MM.1S (cell line): ENCODE data around the gene RAMACL.

Experiments
- DNase-seq: peaks from one replicate; pipeline ENCODE4 v3.0.0-alpha.2; 2015
- H2AFZ ChIP-seq: fragments of 300-600 bp; sonication (generic); 2 replicates; pipeline ENCODE4 v1.6.0; 2016; ENCODE audit warnings: antibody characterized with exemption, low read length
- H3F3A ChIP-seq: fragments of 300-600 bp; sonication (generic); 2 replicates; pipeline ENCODE4 v1.6.1; 2016; ENCODE audit warnings: mild to moderate bottlenecking, antibody characterized with exemption, low read length, moderate library complexity, mixed read lengths; ENCODE audit not compliant: insufficient read depth
- H3K27ac ChIP-seq: fragments of 300-600 bp; sonication (generic); 2 replicates; pipeline ENCODE4 v1.5.1; 2016; ENCODE audit warnings: mild to moderate bottlenecking, low read length
- H3K27me3 ChIP-seq: fragments of 300-600 bp; sonication (generic); replicated peaks from 2 replicates; pipeline ENCODE4 v1.6.0; 2016; ENCODE audit warnings: low read length; ENCODE audit not compliant: insufficient read depth
- H3K36me3 ChIP-seq: fragments of 300-600 bp; sonication (generic); replicated peaks from 2 replicates; pipeline ENCODE4 v1.6.1; 2016; ENCODE audit warnings: mild to moderate bottlenecking, low read length, mixed read lengths; ENCODE audit not compliant: insufficient read depth
- H3K4me1 ChIP-seq: fragments of 300-600 bp; sonication (generic); 2 replicates; pipeline ENCODE4 v1.6.1; 2016; ENCODE audit warnings: low read length, mixed read lengths
- H3K4me2 ChIP-seq: fragments of 300-600 bp; sonication (generic); 2 replicates; pipeline ENCODE4 v1.6.0; 2016; ENCODE audit warnings: low read depth, low read length
- H3K4me3 ChIP-seq: fragments of 300-600 bp; sonication (generic); 2 replicates; pipeline ENCODE4 v1.5.1; 2016; ENCODE audit warnings: low read length, mixed read lengths
- H3K79me2 ChIP-seq: fragments of 300-600 bp; sonication (generic); 2 replicates; pipeline ENCODE4 v1.6.1; 2016; ENCODE audit warnings: mixed run types, low read length, mixed read lengths
- H3K9ac ChIP-seq: fragments of 300-600 bp; sonication (generic); 2 replicates; pipeline ENCODE4 v1.6.1; 2016; ENCODE audit warnings: low read length, mixed read lengths
- H3K9me2 ChIP-seq: fragments of 300-600 bp; sonication (generic); replicated peaks from 2 replicates; pipeline ENCODE4 v1.6.1; 2016; ENCODE audit warnings: mild to moderate bottlenecking, low read length, mixed read lengths; ENCODE audit not compliant: insufficient read depth
- H3K9me3 ChIP-seq: fragments of 300-600 bp; sonication (generic); replicated peaks from 2 replicates; pipeline ENCODE4 v1.6.1; 2016; ENCODE audit warnings: mild to moderate bottlenecking, low read length, mixed read lengths; ENCODE audit not compliant: insufficient read depth
- H4K20me1 ChIP-seq: fragments of 300-600 bp; sonication (generic); 2 replicates; pipeline ENCODE4 v1.6.1; 2016; ENCODE audit warnings: mild to moderate bottlenecking, low read length, moderate library complexity, mixed read lengths; ENCODE audit not compliant: insufficient read depth
- EZH2 ChIP-seq: fragments of 300-600 bp; sonication (generic); optimal IDR thresholded peaks from 2 replicates; pipeline ENCODE3; 2017; ENCODE audit warnings: low read depth, mild to moderate bottlenecking, antibody characterized with exemption, low read length, mixed read lengths
- EZH2phosphoT487 ChIP-seq: fragments of 300-600 bp; sonication (generic); IDR thresholded peaks from 2 replicates; pipeline ENCODE4 v1.6.1; 2018; ENCODE audit warnings: antibody characterized with exemption, low read length
- TF ChIP-seq, protein P1 (sequence below): fragments of 300-600 bp; sonication (generic); IDR thresholded peaks from 2 replicates; pipeline ENCODE4 v1.5.1; 2016; ENCODE audit warnings: antibody characterized with exemption, low read length, mixed read lengths

Gene RAMACL

DNA sequence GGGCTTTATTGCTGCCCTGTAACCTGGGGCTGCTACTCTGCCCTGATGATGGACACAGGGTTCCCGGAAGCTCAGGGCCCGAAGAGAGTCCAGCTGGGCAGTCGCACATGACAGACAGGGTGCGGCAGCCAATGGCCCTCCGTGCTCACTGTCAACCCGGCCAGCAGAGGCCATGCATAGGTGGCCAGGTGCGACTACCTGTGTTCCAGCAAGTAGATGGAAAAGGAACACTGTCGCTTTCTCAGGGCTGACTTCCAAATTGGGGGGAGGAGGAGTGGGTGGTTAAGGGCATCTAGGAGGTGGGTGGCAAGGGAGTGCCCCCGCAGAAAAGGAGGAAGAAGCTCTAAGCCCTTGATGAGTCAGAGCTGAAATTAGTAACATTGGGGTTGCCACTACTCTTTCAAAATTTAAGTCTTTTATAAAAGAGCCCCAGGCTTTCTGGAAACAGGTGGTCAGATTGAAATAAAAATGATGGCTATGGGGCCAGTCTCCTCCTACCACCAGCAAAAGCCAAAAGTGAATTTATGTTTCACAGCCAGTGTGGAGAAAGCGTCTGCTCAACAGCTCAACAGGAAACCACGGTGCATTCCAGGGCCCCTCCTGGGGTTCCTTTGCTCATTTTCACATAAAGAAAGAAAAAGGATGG, 2.3 kb upstream of the RAMACL start:
- Histone ChIP-seq H3K9me2 (no peaks in the 10 kb centered on the region), H3F3A (no peaks in the 10 kb centered on the region), H3K9me3 (no peaks in the 10 kb centered on the region), H3K36me3 (no peaks in the 10 kb centered on the region), H3K27me3 (no peaks in the 10 kb centered on the region), H3K9ac (no peak overlapping the region), H3K79me2 (no peaks in the 10 kb centered on the region), H2AFZ (no peak overlapping the region), H3K4me2 (no peak overlapping the region), H3K27ac (no peak overlapping the region), H3K4me3 (no peak overlapping the region), H3K4me1 (peaks cover 3% of the 10 kb centered on the region; the same call in 1 of the 2 replicates), H4K20me1 (no peaks in the 10 kb centered on the region)
- no peak for DNase-seq
- TF ChIP-seq, protein P1, sequence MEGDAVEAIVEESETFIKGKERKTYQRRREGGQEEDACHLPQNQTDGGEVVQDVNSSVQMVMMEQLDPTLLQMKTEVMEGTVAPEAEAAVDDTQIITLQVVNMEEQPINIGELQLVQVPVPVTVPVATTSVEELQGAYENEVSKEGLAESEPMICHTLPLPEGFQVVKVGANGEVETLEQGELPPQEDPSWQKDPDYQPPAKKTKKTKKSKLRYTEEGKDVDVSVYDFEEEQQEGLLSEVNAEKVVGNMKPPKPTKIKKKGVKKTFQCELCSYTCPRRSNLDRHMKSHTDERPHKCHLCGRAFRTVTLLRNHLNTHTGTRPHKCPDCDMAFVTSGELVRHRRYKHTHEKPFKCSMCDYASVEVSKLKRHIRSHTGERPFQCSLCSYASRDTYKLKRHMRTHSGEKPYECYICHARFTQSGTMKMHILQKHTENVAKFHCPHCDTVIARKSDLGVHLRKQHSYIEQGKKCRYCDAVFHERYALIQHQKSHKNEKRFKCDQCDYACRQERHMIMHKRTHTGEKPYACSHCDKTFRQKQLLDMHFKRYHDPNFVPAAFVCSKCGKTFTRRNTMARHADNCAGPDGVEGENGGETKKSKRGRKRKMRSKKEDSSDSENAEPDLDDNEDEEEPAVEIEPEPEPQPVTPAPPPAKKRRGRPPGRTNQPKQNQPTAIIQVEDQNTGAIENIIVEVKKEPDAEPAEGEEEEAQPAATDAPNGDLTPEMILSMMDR: no peak
- no peak for TF ChIP-seq EZH2
- TF ChIP-seq EZH2phosphoT487: no peak

DNA sequence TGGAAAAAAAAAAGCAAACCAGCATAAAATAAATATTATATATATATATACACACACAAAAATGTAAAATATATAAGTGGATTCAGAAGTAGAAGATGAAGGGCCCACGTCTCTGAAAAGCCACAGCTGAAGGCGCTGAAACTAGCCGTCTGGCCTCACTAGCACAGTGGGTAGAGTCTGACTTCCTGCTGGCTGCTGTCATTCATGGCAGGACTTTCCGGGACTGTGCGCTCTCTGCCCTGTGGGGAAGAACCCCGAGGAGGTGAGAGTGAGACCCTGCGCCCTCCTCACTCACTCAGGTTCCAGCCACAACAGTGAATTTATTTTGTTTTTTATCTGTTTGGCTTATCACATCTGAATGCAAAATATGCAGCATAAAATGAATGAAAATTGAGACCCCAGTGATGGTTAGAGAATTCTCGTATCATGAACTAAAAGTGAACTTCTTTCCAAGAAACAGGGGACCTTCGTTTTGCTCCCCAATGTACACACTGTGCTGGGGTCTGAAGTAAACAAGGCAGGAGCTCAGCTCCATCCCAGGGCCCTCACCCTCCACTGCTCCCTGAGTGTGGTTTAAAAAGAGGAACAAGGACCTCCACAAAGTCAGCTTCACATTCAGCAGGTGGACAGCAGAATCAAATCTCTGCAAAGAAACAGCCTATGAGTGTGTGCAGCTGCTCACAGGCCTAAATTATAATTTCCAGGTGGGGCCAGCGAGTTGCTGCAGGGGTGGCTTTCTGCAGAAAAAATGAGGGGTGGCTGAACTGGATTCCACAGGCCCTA, 1.3 kb upstream of the RAMACL start:
- H3K27ac ChIP-seq: no peak overlapping the region

DNA sequence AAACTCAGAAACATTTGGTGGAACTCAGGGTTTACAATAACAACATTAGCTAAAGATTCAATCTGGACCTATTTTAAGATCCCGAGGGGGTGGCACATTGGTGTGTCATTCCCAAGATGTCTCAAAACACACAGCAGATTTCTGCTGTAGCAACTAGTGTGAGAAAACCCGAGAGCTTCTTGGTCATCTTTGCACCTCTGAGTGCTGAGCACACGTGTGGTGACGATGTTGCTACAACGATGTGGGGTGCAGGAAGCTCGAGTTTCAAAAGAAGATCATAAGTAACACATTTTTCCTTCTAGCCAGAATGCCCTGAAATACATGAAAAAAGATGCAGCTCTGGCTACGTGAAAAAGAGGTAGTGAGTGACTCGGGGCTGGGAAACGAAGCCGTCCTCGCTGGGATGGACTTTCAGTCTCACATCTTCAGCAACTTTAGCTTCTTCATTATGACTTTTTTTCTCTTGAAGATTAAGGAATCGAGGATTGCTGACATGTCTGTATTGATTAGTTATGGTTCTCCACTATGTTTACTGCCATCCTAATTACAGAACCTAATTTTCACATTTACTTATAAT, 1.5 kb downstream of the RAMACL start:
- Histone ChIP-seq H3K27me3 (no peaks in the 10 kb centered on the region), H3K4me1 (peaks cover 3% of the 10 kb centered on the region; the same call in 1 of the 2 replicates), H2AFZ (no peak overlapping the region), H3K36me3 (no peaks in the 10 kb centered on the region), H3K9ac (no peak overlapping the region), H3K9me3 (no peaks in the 10 kb centered on the region), H3K4me2 (no peak overlapping the region), H3K79me2 (no peaks in the 10 kb centered on the region), H4K20me1 (no peaks in the 10 kb centered on the region), H3K27ac (no peak overlapping the region), H3F3A (no peaks in the 10 kb centered on the region), H3K9me2 (no peaks in the 10 kb centered on the region), H3K4me3 (no peak overlapping the region)
- no peak for DNase-seq
- TF ChIP-seq EZH2: no peak
- TF ChIP-seq, protein P1: no peak
- TF ChIP-seq EZH2phosphoT487: no peak

More for the DNA sequence above, 1.3 kb upstream of the RAMACL start:
- Histone ChIP-seq H3K9ac (no peak overlapping the region), H3K79me2 (no peaks in the 10 kb centered on the region), H3K9me2 (no peaks in the 10 kb centered on the region), H3K4me3 (no peak overlapping the region), H3K9me3 (no peaks in the 10 kb centered on the region), H2AFZ (no peak overlapping the region), H3K27me3 (no peaks in the 10 kb centered on the region), H3K4me2 (no peak overlapping the region), H3F3A (no peaks in the 10 kb centered on the region), H3K4me1 (peaks cover 3% of the 10 kb centered on the region; the same call in 1 of the 2 replicates), H3K36me3 (no peaks in the 10 kb centered on the region), H4K20me1 (no peaks in the 10 kb centered on the region)
- DNase-seq: no peak
- TF ChIP-seq EZH2 (no peak), EZH2phosphoT487 (no peak)
- TF ChIP-seq, protein P1: no peak
